HEK293T (cell line): ENCODE data around the gene SCYGR7.

Experiments
- ARNT ChIP-seq: fragments of 450-650 bp; IDR thresholded peaks from 2 replicates; pipeline ENCODE4 v1.6.1; 2017; ENCODE audit warnings: mild to moderate bottlenecking
- BHLHE40 ChIP-seq: fragments of 450-650 bp; IDR thresholded peaks from 2 replicates; pipeline ENCODE4 v1.6.1; 2016; ENCODE audit warnings: mild to moderate bottlenecking, moderate library complexity, borderline replicate concordance
- CTBP1 ChIP-seq: fragments of 450-650 bp; IDR thresholded peaks from 2 replicates; pipeline ENCODE4 v1.6.1; 2016; ENCODE audit warnings: borderline replicate concordance
- FOXA1 ChIP-seq: fragments of 450-650 bp; IDR thresholded peaks from 2 replicates; pipeline ENCODE4 v1.6.1; 2016; ENCODE audit warnings: mild to moderate bottlenecking
- FOXK2 ChIP-seq: fragments of 450-650 bp; IDR thresholded peaks from 2 replicates; pipeline ENCODE4 v1.6.1; 2016; ENCODE audit warnings: mild to moderate bottlenecking
- FOXM1 ChIP-seq: fragments of 450-650 bp; IDR thresholded peaks from 2 replicates; pipeline ENCODE4 v1.6.1; 2017; ENCODE audit warnings: mild to moderate bottlenecking, borderline replicate concordance
- L3MBTL2 ChIP-seq: fragments of 450-650 bp; conservative IDR thresholded peaks from 2 replicates; pipeline ENCODE4 v1.6.1; 2016; ENCODE audit warnings: mild to moderate bottlenecking
- NFRKB ChIP-seq: fragments of 450-650 bp; IDR thresholded peaks from 2 replicates; pipeline ENCODE4 v1.6.1; 2016; ENCODE audit warnings: mild to moderate bottlenecking, moderate library complexity
- PKNOX1 ChIP-seq: fragments of 450-650 bp; IDR thresholded peaks from 2 replicates; pipeline ENCODE4 v1.6.1; 2016
- SP1 ChIP-seq: fragments of 450-650 bp; IDR thresholded peaks from 2 replicates; pipeline ENCODE4 v1.6.1; 2017
- SUZ12 ChIP-seq: fragments of 450-650 bp; IDR thresholded peaks from 2 replicates; pipeline ENCODE4 v1.6.1; 2016; ENCODE audit warnings: mild to moderate bottlenecking
- TARDBP ChIP-seq: fragments of 450-650 bp; IDR thresholded peaks from 2 replicates; pipeline ENCODE4 v1.6.1; 2016
- ZNF384 ChIP-seq: fragments of 450-650 bp; IDR thresholded peaks from 2 replicates; pipeline ENCODE4 v1.6.1; 2016

DNA sequence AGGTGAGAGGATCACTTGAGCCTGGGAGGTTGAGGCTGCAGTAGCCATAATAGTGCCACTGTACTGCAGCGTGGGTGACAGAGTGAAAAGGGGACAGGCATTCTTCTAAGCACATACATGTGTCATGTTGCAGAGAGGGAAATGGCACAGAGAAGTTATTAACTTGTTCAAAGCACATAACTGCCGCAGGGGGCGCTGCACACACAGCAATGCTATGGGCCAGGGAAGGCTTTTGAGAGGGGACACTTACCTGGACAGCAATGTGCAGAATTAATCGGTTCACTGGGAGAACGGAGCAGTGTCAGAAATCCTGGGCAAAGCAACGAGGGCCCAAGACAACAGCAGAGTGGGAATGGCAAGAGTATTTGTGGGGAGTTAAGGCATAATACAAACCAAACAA is 19.9 kb downstream of the SCYGR7 start:
- TF ChIP-seq SP1, result no peak
- no peak for TF ChIP-seq CTBP1
- no peak for TF ChIP-seq ARNT
- TF ChIP-seq NFRKB, result no peak
- TF ChIP-seq FOXM1, result no peak
- no peak for TF ChIP-seq FOXK2
- no peak for TF ChIP-seq BHLHE40
- no peak for TF ChIP-seq PKNOX1
- TF ChIP-seq SUZ12, result no peak
- no peak for TF ChIP-seq FOXA1
- TF ChIP-seq TARDBP, result no peak
- TF ChIP-seq ZNF384, result no peak
- TF ChIP-seq L3MBTL2, result no peak
